GM23338 (cell line): ENCODE measurements around the gene TRIM68.

Experiments used
- CREB1 ChIP-seq: fragments of 250-450 bp; sonication (Bioruptor Pico); IDR thresholded peaks from 2 replicates; pipeline ENCODE4 v1.5.0; 2020; ENCODE audit warnings: low read depth, mild to moderate bottlenecking, moderate library complexity
- CTCF ChIP-seq, 2 experiments: fragments of 200-600 bp in 1 of 2; sonication (generic) in 1 of 2; conservative IDR thresholded peaks; 2 replicates each; pipeline versions ENCODE4 v1.5.1 to v1.6.1; 2016 to 2017; ENCODE audit warnings: antibody characterized with exemption in 2 of 2, low read depth in 2 of 2, mild to moderate bottlenecking in 2 of 2, moderate library complexity in 1 of 2
- ETS1 ChIP-seq: IDR thresholded peaks from 2 replicates; pipeline ENCODE4 v1.6.1; 2016; ENCODE audit warnings: antibody characterized with exemption
- EZH2 ChIP-seq: fragments of 200-600 bp; sonication (generic); IDR thresholded peaks from one replicate; pipeline ENCODE4 v1.8.0; 2017; ENCODE audit warnings: antibody characterized with exemption, mild to moderate bottlenecking, low read depth; ENCODE audit not compliant: unreplicated experiment
- EZH2phosphoT487 ChIP-seq: fragments of 200-600 bp; sonication (generic); IDR thresholded peaks from one replicate; pipeline ENCODE4 v1.8.1; 2018; ENCODE audit warnings: antibody characterized with exemption; ENCODE audit not compliant: unreplicated experiment
- JUNB ChIP-seq: IDR thresholded peaks from one replicate; pipeline ENCODE4 v1.6.1; 2016; ENCODE audit warnings: antibody characterized with exemption; ENCODE audit not compliant: unreplicated experiment
- POLR2AphosphoS5 ChIP-seq: IDR thresholded peaks from 2 replicates; pipeline ENCODE4 v1.6.1; 2016; ENCODE audit warnings: antibody characterized with exemption, low read depth
- REST ChIP-seq: IDR thresholded peaks from one replicate; pipeline ENCODE4 v1.6.1; 2018; ENCODE audit warnings: antibody characterized with exemption; ENCODE audit not compliant: unreplicated experiment
- STAT1 ChIP-seq: IDR thresholded peaks from one replicate; pipeline ENCODE4 v1.6.1; 2016; ENCODE audit warnings: antibody characterized with exemption; ENCODE audit not compliant: unreplicated experiment
- ZNF114 ChIP-seq: fragments of 250-450 bp; sonication (Bioruptor Pico); IDR thresholded peaks from 2 replicates; pipeline ENCODE4 v1.5.0; 2020; ENCODE audit warnings: mild to moderate bottlenecking, moderate library complexity
- ZNF331 ChIP-seq: fragments of 250-450 bp; sonication (Bioruptor Pico); IDR thresholded peaks from 2 replicates; pipeline ENCODE4 v1.5.0; 2020; ENCODE audit warnings: low read depth, mild to moderate bottlenecking, moderate library complexity
- ZNF462 ChIP-seq: fragments of 250-450 bp; sonication (Bioruptor Pico); IDR thresholded peaks from 2 replicates; pipeline ENCODE4 v1.5.0; 2020; ENCODE audit warnings: mild to moderate bottlenecking, moderate library complexity

DNA sequence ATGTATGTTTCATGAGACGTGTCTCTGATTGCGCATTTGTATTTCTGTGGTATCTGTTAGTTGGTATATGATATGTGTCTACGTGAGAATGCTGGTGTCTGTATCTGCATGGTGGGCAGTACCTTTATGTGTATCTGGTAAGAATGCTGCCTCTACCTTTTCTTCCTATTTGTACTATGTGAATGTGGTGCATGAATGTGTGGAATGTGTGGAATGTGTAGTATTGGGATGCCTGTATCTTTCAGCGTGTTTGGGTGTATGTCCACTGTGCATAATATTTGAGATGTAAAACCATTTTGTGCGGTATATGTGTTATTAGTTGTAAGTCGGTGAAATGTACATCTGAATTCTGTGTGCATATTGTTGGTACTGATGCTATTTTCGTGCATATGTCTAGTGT, 33.5 kb upstream of the TRIM68 start:
- TF ChIP-seq CTCF (conservative IDR thresholded peaks at IDR 0.05; ENCODE audit: low read depth in 2 of 2) (no peak), EZH2 (no peak), CREB1 (no peak), EZH2phosphoT487 (no peak), POLR2AphosphoS5 (no peak), ETS1 (no peak), REST (no peak), STAT1 (no peak), ZNF331 (CRISPR knock-in tag) (no peak), ZNF114 (CRISPR knock-in tag) (no peak), ZNF462 (CRISPR knock-in tag) (no peak), JUNB (no peak)
